HepG2 (cell line): ENCODE measurements around the gene OR6S1. TPM values are rescaled to one million over a fixed set of nuclear protein-coding genes. Genes with fewer than 3 reads are reported as not detected.

ENCODE experiments used
- CBX5 ChIP-seq: sonication (generic); formaldehyde crosslinking; IDR thresholded peaks from 2 replicates; pipeline ENCODE4 v1.4.0; 2020; ENCODE audit warnings: missing genetic modification reagents, borderline replicate concordance
- CREB1 ChIP-seq, 2 experiments: fragments of 450-650 bp in 1 of 2; IDR thresholded peaks; 2 replicates each; pipeline ENCODE4 v1.6.1; 2016 to 2017; ENCODE audit warnings: control low read depth in 1 of 2, mild to moderate bottlenecking in 1 of 2, missing compliant biosample characterization in 1 of 2, missing genetic modification characterization in 1 of 2
- MEF2D ChIP-seq: sonication (generic); formaldehyde crosslinking; IDR thresholded peaks from 2 replicates; pipeline ENCODE4 v1.5.1; 2020; ENCODE audit warnings: mild to moderate bottlenecking, missing genetic modification reagents
- MYC ChIP-seq: sonication (generic); formaldehyde crosslinking; IDR thresholded peaks from 2 replicates; pipeline ENCODE4 v1.9.0; 2021; ENCODE audit warnings: missing genetic modification reagents, borderline replicate concordance
- NCOR1 ChIP-seq: fragments of 200-600 bp; sonication (generic); IDR thresholded peaks from 2 replicates; pipeline ENCODE4 v1.7.0; 2017; ENCODE audit warnings: antibody characterized with exemption, low read length, borderline replicate concordance
- NFYC ChIP-seq: IDR thresholded peaks from 2 replicates; pipeline ENCODE4 v1.6.1; 2016; ENCODE audit warnings: missing genetic modification reagents, missing compliant biosample characterization
- PAXIP1 ChIP-seq: sonication (generic); formaldehyde crosslinking; conservative IDR thresholded peaks from 2 replicates; pipeline ENCODE4 v1.4.0; 2020; ENCODE audit warnings: mild to moderate bottlenecking, missing genetic modification reagents, moderate library complexity
- PLRG1 ChIP-seq: fragments of 450-650 bp; conservative IDR thresholded peaks from 2 replicates; pipeline ENCODE4 v1.6.1; 2016
- SOX13 ChIP-seq, 3 experiments: fragments of 450-650 bp in 1 of 3; sonication (generic) in 1 of 3; formaldehyde crosslinking in 1 of 3; IDR thresholded peaks in 2 of 3; conservative IDR thresholded peaks in 1 of 3; 2 replicates each; pipeline versions ENCODE4 v1.5.0 to v1.6.1; 2016 to 2020; ENCODE audit warnings: antibody characterized with exemption in 1 of 3, mild to moderate bottlenecking in 1 of 3, missing compliant biosample characterization in 1 of 3, missing genetic modification reagents in 1 of 3, moderate library complexity in 1 of 3
- UBTF ChIP-seq: sonication (generic); formaldehyde crosslinking; IDR thresholded peaks from 2 replicates; pipeline ENCODE4 v1.4.0; 2020; ENCODE audit warnings: mild to moderate bottlenecking, missing genetic modification reagents
- ZFP37 ChIP-seq: sonication (generic); formaldehyde crosslinking; IDR thresholded peaks from 2 replicates; pipeline ENCODE4 v1.4.0; 2020; ENCODE audit warnings: missing genetic modification reagents, borderline replicate concordance
- ZNF331 ChIP-seq: sonication (generic); formaldehyde crosslinking; IDR thresholded peaks from 2 replicates; pipeline ENCODE4 v1.4.0; 2020; ENCODE audit warnings: missing genetic modification reagents
- ZNF510 ChIP-seq: sonication (generic); formaldehyde crosslinking; IDR thresholded peaks from 2 replicates; pipeline ENCODE4 v1.4.0; 2020; ENCODE audit warnings: low read depth, mild to moderate bottlenecking, missing genetic modification reagents
- ZNF670 ChIP-seq: sonication (generic); formaldehyde crosslinking; IDR thresholded peaks from 2 replicates; pipeline ENCODE4 v1.8.0; 2022; ENCODE audit warnings: mild to moderate bottlenecking, missing genetic modification reagents, borderline replicate concordance
- polyA plus RNA-seq, 8 experiments: library from polyadenylated mRNA; depleted of rRNA in 3 of 8; stranded (reverse) in 7 of 8; unstranded in 1 of 8; fragments of >200 nt; fragmentation: Illumina TruSeq in 4 of 8; extraction: Trizol in 4 of 8; gene quantifications; 2 replicates each; pipeline versions ENCODE4 v1.2.1 to v1.2.3, GENCODE V29; 2011 to 2016; ENCODE audit warnings: low read depth in 4 of 8, missing spikeins in 1 of 8, mixed read lengths in 1 of 8; ENCODE audit not compliant: insufficient read depth in 1 of 8
- total RNA-seq, 5 experiments: library from RNA; depleted of rRNA; stranded (reverse); fragments of >200 nt; fragmentation: Illumina TruSeq; extraction: Trizol; gene quantifications; 2 replicates each; pipeline ENCODE4 v1.2.3, GENCODE V29; 2016; ENCODE audit warnings: low read depth in 1 of 5
- TF ChIP-seq, protein P1 (sequence below): sonication (generic); formaldehyde crosslinking; IDR thresholded peaks from 2 replicates; pipeline ENCODE4 v1.5.0; 2020; ENCODE audit warnings: missing genetic modification reagents
- TF ChIP-seq, protein P2 (sequence below): sonication (generic); formaldehyde crosslinking; IDR thresholded peaks from 2 replicates; pipeline ENCODE4 v1.4.0; 2020; ENCODE audit warnings: missing genetic modification reagents
- TF ChIP-seq, protein P3 (sequence below): sonication (generic); formaldehyde crosslinking; IDR thresholded peaks from 2 replicates; pipeline ENCODE4 v1.8.0; 2022; ENCODE audit warnings: missing genetic modification reagents, mild to moderate bottlenecking, moderate library complexity, borderline replicate concordance

OR6S1 gene
- total and polyA plus RNA-seq, 2 of the 13 experiments (the other 11 are each of a cell fraction or from before 2014, with no cell fraction given), result 0.09 TPM; not detected in 1

GRCh38 chr14:20622816-20623291 is 18.6 kb downstream of the OR6S1 start (continued):
- TF ChIP-seq, protein P1, sequence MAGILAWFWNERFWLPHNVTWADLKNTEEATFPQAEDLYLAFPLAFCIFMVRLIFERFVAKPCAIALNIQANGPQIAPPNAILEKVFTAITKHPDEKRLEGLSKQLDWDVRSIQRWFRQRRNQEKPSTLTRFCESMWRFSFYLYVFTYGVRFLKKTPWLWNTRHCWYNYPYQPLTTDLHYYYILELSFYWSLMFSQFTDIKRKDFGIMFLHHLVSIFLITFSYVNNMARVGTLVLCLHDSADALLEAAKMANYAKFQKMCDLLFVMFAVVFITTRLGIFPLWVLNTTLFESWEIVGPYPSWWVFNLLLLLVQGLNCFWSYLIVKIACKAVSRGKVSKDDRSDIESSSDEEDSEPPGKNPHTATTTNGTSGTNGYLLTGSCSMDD (CRISPR knock-in tag), result no peak
- TF ChIP-seq PAXIP1 (peak; percentile 75), NFYC (CRISPR knock-in tag) (no peak), NCOR1 (0 out of 2 replicates have a peak, but pooled peaks have one; percentile 30), ZNF510 (no peak), ZNF670 (CRISPR knock-in tag) (no peak), PLRG1 (no peak), CREB1 (IDR thresholded peaks at IDR 0.05) (no peak), CREB1 (CRISPR knock-in tag; IDR thresholded peaks at IDR 0.05) (no peak), UBTF (0 out of 2 replicates have a peak, but pooled peaks have one; percentile 17), CBX5 (CRISPR knock-in tag) (0 out of 2 replicates have a peak, but pooled peaks have one; percentile 31), ZNF331 (CRISPR knock-in tag) (no peak), MEF2D (CRISPR knock-in tag) (peak; percentile 32; the same call in 1 of the 2 replicates), ZFP37 (CRISPR knock-in tag) (no peak), MYC (CRISPR knock-in tag) (no peak), SOX13 (IDR thresholded peaks at IDR 0.05) (no peak), SOX13 (CRISPR knock-in tag; conservative IDR thresholded peaks at IDR 0.05 in 1 of 2, IDR thresholded peaks at IDR 0.05 in 1 of 2) (0 out of 4 replicates have a peak, but pooled peaks of 1 of the 2 experiments have one; percentile 18)
- TF ChIP-seq, protein P2, sequence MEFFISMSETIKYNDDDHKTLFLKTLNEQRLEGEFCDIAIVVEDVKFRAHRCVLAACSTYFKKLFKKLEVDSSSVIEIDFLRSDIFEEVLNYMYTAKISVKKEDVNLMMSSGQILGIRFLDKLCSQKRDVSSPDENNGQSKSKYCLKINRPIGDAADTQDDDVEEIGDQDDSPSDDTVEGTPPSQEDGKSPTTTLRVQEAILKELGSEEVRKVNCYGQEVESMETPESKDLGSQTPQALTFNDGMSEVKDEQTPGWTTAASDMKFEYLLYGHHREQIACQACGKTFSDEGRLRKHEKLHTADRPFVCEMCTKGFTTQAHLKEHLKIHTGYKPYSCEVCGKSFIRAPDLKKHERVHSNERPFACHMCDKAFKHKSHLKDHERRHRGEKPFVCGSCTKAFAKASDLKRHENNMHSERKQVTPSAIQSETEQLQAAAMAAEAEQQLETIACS (CRISPR knock-in tag), result no peak
- TF ChIP-seq, protein P3, sequence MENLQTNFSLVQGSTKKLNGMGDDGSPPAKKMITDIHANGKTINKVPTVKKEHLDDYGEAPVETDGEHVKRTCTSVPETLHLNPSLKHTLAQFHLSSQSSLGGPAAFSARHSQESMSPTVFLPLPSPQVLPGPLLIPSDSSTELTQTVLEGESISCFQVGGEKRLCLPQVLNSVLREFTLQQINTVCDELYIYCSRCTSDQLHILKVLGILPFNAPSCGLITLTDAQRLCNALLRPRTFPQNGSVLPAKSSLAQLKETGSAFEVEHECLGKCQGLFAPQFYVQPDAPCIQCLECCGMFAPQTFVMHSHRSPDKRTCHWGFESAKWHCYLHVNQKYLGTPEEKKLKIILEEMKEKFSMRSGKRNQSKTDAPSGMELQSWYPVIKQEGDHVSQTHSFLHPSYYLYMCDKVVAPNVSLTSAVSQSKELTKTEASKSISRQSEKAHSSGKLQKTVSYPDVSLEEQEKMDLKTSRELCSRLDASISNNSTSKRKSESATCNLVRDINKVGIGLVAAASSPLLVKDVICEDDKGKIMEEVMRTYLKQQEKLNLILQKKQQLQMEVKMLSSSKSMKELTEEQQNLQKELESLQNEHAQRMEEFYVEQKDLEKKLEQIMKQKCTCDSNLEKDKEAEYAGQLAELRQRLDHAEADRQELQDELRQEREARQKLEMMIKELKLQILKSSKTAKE (CRISPR knock-in tag), result peak; percentile 60; the same call in 1 of the 2 replicates
